NCI-H2227 treated with DMSO at 0.1 percent for 48 hours (cell line): ENCODE measurements around the gene AMZ2.
A peak's percentile ranks its signal among the peaks of the same experiment; 100 is the strongest.
"Not testable (repeated sequence)": the region's sequence is repeated elsewhere in the genome, so short reads cannot be mapped to it uniquely, and the experiment has no call there.

Source experiments
- DNase-seq: peaks from one replicate; lab custom pipeline; 2025; lab: John Stamatoyannopoulos, UW

Gene AMZ2

DNA sequence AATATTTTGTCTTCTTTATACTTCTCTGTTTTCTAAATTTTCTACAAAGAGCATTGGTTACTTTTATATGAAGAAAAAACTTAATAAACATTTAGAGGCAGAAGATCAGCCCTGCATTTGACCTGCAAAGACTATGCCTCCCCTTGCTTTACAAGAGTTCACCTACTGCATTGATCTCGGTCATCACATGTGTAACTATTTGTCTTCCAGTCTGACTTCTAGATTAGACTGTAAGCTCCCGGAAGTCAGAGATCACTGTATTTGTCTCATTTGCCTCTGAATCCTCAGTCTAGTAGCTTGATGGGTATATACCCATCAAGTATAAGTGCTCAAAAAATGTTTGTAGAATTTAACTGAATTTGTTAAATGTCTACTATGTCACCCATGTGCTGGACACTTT, 27.7 kb upstream of the AMZ2 start:
- DNase-seq = not testable (repeated sequence)

DNA sequence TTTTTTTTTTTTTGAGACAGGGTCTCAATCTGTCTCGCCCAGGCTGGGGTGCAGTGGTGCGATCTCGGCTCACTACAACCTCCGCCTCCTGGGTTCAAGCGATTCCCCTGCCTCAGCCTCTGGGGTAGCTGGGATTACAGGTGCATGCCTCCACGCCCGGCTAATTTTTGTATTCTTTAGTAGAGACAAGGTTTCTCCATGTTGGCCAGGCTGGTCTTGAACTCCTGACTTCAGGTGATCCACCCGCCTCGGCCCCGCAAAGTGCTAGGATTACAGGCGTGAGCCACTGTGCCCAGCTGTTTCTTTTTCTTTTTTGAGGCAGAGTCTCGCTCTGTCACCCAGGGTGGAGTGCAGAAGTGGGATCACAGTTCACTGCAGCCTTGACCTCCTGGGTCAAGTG, 27.1 kb upstream of the AMZ2 start:
- not testable (repeated sequence) for DNase-seq

DNA sequence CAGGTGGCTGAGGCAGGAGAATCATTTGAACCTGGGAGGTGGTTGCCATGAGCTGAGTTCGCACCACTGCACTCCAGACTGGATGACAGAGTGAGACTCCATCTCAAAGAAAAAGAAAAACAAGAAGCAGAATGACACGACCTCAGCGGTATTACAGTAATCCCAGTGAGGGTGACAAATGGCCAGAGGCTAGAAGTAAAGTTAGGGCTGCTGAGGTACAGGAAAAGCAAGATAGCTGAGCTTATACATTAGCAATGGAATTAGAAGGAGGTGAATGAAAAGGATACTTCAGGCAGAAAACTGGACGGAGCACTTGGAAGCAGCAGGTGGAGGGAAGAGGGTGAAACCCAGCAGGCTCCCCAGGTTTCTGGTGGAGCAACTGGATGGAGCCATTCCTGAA, 26.1 kb upstream of the AMZ2 start:
- no peak for DNase-seq

DNA sequence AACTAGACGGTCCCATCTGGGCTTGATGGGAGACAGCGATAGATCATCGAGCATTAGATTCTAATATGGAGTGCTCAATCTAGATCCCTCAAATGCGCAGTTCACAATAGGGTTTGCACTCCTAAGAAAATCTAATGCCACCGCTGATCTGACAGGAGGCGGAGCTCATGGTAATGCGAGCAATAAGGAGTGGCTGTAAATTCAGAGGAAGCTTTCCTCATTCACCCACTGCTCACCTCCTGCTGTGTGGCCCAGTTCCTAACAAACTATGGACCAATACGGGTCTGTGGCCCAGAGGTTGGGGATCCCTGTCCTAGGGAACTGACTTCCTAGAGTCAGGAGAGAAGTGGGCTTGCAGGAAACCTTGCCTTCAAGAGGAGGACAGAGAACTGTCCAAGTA, 25.2 kb upstream of the AMZ2 start:
- no peak for DNase-seq

DNA sequence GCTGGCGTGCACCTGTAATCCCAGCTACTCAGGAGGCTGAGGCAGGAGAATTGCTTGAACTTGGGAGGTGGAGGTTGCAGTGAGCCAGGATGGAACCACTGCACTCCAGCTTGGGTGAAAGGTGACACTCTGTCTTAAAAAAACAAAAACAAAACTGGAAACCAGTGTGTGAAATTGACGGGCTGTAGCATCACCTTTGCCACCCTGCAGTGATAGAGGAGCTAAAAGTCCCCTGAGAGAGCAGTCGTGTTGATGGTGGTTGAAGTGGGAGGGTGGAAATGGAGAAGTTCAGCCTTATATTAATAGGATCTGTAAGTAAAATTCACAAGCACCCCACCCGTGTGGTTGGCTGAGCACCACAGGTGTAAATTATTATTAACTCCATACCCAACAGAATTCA, 22.8 kb upstream of the AMZ2 start:
- DNase-seq = not testable (repeated sequence)

DNA sequence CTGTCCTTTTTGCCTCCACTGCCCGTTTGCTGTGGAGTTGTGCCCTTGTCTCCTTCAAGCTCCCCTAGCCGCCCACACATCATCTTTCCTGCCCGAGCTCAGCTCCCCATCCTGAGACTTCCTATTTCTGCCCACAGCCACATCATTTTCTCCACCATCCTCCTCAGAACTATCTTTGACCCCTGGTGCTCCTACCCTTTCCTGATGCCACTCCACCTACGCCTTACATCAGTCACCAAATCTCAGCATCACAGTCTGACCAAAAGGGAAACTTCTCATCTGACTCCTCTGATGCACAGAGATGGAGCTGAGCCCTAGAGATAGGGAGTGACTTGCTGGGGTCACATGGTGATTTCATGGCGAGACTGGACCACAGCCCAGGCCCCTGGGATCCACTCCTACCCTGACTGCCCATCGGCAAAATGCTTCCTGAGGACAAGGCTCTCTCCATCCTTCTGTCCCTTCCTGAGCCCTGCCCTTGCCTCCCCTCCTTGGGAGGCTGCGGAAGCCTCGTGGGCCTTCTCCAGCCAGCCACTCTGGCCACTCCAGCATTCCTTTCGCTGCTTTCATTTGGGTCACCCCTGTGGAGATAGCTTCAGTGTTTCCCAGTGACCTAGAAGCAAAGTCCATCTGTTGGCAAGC, 19.7 kb upstream of the AMZ2 start:
- not testable (repeated sequence) for DNase-seq

DNA sequence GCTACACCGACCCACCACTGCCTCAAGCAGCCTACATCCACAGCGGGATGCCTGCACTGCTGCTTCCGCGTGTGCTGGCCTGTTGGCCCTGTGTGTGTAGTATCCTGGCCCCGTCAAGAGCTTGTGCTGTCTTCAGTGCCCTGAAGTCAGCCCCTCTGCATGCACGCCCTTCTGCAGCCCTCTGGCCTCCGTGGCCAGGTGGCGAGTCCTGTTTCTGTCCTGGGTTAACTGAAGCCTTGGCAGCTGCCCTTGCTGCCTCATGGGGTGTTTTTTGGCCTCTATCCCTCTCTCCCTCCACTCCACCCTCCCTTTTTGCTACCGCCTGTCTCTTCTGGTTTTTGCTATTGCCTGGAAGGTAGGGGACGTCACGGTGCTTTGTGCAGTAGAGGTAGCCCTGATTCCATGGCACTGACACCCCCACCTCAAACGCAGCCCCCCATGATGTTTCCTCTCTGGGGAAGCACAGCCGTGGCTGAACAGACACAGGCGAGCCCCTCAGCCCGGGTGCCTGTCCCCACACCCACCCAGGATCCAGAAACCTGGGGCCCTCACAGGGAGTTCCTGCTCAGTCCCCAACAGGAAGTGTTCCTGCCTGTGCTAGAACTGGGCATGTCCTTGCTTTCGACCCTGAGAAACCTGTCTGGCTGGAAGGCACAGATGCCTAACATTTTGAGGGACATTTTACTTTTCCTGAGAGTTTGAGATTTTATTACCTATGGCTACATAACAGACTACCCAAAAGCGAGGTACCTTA, 18.8 kb upstream of the AMZ2 start:
- DNase-seq = no peak

DNA sequence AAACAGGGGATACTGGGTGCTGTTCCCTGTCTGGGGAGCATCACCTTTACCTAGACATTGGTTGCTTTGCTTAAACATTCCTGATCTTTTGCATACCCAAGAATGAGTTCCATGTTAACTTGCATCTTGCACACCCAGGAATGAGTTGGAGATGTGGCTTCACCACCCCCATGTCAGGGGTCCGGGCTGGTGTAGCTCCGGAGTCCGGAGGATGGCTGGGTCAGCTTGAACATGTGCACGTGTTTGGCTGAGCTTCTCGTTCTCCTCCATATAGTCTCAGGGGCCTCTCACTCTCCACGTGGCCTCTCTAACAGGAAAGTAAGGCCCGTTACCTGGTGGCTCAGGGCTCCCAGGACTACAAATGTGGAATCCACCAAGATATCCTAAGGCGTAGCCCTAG, 18.2 kb upstream of the AMZ2 start:
- no peak for DNase-seq

DNA sequence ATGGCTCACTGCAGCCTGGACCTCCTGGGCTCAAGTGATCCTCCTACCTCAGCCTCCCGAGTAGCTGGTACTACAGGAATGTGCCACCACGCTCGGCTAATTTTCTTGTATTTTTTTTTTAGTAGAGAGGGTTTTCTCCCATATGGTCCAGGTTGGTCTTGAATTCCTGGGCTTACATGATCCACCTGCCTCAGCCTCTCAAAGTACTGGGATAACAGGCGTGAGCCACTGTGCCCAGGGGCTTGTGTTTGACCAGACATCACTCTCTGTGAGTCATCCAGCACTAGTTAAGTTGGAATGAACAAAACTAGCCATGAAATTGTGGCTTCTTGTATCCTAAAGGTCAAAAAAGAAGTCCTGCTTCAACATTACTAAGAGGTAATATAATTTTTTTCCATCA, 16.7 kb upstream of the AMZ2 start:
- not testable (repeated sequence) for DNase-seq

DNA sequence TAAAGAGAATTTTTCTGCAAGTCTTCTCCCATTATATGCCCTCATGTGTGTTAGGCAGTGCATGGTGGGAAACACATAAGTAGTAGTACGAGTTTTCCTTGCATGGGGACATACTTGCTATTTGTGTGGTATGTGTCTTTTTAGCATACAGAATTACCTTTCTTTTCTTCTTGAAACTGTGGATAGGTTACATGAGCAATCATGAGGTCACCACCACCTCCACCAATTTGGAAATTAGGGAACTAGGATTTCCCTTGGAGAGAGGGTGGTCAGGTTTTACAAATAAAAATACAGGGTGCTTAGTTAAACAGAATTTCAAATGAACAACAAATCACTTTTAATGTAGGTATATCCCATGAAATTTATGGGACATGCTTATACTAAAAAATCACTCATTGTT, 16.3 kb upstream of the AMZ2 start:
- no peak for DNase-seq

DNA sequence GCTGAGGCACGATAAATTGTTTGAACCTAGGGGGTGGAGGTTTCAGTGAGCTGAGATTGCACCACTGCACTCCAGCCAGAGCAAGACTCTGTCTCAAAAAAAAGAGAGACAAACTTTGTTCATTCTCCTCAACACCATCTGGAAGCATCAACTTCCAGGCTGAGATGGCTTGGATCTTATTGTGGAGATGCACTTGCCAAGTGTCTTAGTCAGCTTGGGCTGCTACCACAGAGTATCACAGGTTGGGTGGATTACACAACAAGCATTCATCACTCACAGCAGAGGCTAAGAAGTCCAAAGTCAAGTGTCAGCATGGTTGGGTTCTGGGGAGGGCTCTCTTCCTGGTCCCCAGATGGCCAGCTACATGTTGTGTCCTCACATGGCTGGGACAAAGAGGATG, 15.1 kb upstream of the AMZ2 start:
- DNase-seq = not testable (repeated sequence)

DNA sequence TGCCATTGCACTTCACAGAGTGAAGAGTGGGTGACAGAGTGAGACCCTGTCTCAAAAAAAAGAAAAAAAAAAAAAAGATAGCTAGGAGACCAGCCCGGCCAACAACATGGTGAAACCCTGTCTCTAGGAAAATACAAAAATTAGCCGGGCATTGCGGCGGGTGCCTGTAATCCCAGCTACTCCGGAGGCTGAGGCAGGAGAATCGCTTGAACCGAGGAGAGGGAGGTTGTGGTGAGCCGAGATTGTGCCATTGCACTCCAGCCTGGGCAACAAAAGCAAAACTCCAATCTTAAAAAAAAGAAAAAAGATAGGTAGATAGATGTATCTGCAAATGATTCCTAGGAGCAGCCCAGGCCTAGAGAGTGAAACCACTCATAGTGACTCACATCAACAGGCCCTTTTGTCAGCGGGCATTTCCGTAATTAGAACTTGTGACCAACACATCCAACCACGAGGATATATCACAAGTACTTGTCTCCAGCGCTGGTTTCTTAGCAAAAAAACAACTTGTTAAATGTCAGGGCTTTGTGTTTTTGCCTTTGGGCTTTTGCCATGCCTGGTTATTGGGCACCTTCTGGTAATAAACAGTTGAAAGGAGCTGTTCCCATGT, 13.0 kb upstream of the AMZ2 start:
- not testable (repeated sequence) for DNase-seq

DNA sequence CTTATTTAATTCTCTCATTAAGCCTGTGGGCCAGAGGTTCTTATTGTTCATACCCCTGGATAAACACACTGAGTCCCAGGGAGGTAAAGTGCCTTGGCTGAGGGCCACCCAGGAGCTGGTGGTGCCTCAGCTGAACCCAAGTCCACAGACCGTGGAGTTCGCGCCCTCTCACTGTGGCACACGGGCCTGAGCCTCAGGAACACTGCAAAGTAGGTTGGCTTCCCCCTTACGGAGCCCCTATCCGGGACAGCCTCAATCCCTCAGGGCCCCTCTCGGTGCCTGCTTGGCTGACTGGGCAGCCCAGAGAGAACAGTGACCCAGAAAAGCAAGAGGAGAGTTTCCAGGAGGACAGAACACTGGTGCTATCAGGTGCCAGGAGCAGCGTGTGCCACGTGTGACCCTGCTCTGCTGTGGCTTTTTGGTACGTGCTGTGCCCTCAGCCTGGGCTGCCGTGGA, 12.5 kb upstream of the AMZ2 start:
- DNase-seq = not testable (repeated sequence)

DNA sequence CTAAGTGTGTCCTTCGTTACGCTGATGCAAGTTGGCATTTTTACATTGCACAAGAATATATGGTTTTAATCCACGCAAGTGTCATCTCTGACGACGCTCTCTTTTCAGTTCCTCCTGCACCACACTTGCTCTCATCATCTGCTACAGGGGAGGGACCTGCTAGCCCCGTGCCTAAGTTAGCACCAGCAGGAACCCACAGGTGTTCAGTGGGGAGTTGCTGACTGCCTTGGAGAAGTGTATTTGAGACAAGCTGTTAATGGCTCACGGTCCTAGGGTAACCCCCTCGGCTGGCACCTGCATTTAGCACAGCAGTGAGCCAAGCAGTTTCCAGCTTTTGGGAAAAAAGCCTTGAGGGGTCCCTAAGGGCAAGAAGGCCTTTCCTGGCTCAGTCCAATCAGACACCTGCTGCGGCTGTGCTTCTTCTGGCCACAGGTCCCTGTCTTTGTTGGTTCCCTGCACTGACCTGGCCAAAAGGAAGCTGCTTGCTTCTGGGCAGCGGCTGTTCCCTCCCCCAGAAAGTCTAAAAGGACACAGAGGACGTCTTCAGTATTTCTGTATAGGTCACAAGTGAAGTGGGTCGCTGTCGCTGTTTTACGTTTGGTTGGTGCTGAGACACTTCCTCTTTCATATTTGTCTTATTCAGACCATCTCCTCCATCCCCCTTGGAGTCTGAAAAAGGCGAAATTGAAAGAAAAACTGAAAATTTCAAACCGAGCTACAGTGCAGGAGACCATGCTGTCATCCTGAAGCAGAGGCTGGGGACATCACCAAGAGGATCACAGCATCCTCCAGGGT, 10.3 kb upstream of the AMZ2 start:
- not testable (repeated sequence) for DNase-seq

DNA sequence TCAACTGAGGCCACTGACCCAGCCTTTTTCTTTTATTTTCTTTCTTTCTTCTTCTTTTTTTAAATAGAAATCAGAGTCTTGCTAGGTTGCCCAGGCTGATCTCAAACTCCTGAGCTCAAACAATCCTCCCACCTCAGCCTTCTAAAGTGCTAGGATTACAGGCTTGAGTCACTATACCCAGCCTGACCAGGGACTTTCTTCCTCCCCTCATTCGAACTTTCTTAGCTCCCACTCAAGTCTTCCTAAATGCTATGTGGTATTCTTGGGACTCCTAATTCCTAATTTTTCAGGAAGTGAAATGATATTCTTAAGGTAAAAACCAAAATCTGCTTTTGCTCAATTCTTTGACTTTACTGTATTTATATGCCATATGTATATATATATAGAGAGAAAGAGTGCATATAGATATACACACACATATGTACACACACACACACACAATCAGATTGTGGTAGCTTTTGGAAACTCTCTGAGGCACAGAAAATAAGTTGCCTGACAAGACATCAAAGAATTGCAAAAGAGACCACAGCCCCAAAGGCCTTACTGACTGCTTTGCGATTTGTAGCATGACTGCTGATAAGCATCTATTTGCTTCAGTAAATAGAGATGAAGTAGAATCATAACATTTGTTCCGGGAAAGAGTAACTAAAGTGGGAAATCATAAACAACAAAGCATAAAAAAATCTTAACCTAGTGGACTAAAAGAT, 9.5 kb upstream of the AMZ2 start:
- no peak for DNase-seq

DNA sequence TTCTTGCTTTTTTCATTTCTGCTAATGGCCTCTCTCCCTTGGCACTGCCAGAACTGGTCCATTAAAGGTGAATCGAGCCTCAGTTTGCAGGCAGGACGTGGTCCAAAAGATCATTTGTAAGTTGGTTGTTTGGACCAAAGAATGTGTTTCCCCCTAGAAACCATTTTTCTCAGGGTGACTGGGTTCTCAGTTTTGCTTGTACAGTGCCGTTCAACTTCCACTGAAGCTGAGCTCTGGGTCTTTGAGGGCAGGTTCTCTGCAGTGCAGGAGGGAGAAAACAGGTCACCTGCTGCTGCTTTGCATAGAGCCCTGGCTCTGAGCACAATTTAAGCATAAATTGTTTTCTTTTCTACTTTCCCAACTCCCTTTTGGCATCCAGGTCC, 9.0 kb upstream of the AMZ2 start:
- DNase-seq = no peak

DNA sequence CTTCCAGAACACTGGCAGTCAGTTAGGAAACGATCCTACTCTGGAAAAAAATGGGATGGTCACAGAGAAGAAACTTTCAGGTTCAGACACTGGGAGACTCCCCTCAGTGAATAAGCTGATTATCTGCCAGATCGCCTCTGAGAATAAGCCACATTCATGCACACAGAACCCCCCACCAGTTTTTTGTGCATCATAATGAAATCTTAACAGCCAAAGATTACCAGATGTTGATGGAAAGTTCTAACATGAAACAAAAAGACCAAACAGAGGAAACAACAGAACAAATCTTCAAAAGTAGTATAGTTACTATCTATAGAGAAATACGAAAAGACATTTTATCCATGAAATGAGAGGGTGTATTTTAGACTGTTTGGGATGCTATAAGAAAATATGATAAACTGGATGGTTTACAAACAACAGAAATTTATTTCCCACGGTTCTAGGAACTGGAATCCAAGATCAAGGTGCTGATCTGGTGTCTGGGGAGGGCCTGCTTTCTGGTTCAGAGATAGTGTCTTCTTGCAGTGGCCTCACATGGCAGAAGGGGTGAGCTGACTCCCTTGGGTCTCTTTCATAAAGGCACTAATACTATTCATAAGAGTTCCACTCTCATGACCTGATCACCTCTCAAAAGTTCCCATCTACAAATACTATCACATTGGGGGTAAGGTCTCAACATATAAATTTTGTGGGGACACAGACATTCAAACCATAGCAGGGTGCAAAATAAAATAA, 8.0 kb upstream of the AMZ2 start:
- no peak for DNase-seq

DNA sequence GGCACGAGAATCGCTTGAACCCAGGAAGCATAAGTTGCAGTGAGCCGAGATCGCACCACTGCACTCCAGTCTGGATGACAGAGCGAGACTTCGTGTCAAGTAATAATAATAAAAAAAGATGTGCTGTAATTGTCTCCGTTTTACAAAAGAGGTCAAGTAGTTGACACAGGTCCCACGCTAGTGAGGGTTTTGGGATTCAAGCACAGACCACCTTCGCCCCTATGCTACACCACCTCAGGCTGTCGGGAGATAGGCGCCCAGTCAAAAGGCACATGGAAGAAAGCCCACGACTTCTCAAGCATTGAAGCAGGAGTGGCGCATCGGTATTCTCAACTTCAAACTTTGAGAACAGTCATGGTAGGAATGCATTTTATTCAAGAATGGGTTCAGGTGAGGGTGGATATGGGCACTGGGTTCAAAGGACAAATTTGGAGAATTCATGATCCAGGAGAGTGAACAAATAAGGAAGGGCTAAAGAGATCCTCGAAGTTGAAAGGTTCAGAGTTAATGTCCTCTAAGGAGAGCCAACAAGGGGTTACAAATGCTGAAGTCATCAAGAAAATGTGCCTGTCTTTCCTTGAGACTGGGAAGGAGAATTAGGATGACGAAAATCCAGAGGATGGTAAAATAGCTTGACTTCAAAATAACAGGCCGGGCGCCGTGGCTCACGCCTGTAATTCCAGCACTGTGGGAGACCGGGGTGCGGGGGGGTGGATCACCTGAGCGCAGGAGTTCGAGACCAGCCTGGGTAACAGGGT, 1.4 kb upstream of the AMZ2 start:
- DNase-seq = no peak

DNA sequence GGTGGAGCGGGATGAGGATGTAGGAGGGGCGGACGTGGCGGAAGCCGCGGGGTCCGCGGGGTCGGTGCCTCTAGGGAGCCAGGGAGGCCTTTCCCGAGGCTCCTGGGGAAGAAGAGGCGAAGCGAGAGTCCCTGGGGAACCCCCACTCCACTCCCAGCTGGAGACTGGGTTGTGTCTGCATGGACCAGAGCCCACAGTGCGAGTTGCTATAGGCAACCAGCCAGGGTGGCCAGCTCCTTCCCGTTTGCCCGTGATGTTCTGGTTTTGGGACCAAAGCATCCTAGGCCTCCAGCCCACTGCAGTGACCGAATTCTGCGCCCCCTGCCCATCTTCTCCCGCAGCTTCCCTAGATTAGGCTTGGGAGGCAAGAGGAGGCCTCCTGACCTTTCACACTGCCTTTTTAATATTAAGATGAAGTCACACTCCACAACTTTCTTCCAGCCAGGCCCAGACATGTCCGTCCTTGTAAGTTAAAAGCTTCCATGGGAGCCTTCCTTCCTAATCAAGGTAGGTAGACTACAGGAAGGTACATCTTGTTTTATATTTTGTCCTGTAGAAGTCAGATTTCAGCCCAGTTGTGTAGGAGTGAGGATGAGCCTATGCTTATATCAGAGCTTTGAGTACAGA, 469 bp downstream of the AMZ2 start:
- DNase-seq = peak; percentile 43

DNA sequence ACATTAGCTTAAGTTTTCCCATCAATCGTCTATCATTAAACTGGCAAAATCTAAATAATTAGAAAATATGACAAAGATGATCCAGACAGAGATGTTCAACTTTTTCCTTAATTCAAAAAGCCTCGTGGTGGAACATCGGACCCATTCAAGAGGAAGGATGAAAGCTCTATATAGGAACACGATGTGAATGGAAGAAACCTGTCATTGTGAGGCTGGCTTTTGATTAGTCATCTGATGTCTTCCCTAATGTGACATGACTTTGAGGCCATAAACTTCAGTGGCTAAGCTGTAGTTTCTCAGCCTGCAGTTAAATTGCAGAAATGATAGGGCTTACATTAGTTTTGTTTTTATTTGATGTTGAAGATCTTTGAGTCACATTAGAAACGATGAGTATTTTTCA, 1.0 kb downstream of the AMZ2 start:
- no peak for DNase-seq
